RWPE1 (cell line): ENCODE data around the gene INPP4A.

ENCODE experiments used
- CTCF ChIA-PET: fragments of 350-600 bp; sonication (Branson Sonifier 250); formaldehyde crosslinking; extraction: SDS; loops from one replicate; lab custom pipeline; 2021; lab: Yijun Ruan, JAX
- POLR2A ChIA-PET: fragments of 400-600 bp; formaldehyde crosslinking; extraction: SDS; loops from one replicate; lab custom pipeline; 2020; ENCODE audit warnings: antibody characterized with exemption; ENCODE audit not compliant: low non-redundant PET; lab: Yijun Ruan, JAX
- DNase-seq: peaks from one replicate; pipeline ENCODE4 v3.0.0; 2012; ENCODE audit warnings: low spot score
- H3K27ac ChIP-seq: fragments of 450-650 bp; 2 replicates; pipeline ENCODE4 v1.5.1; 2017
- TF ChIP-seq, protein P1 (sequence below): fragments of 450-650 bp; conservative IDR thresholded peaks from 2 replicates; pipeline ENCODE4 v1.5.1; 2017; ENCODE audit warnings: low read depth, mild to moderate bottlenecking

Gene INPP4A

DNA sequence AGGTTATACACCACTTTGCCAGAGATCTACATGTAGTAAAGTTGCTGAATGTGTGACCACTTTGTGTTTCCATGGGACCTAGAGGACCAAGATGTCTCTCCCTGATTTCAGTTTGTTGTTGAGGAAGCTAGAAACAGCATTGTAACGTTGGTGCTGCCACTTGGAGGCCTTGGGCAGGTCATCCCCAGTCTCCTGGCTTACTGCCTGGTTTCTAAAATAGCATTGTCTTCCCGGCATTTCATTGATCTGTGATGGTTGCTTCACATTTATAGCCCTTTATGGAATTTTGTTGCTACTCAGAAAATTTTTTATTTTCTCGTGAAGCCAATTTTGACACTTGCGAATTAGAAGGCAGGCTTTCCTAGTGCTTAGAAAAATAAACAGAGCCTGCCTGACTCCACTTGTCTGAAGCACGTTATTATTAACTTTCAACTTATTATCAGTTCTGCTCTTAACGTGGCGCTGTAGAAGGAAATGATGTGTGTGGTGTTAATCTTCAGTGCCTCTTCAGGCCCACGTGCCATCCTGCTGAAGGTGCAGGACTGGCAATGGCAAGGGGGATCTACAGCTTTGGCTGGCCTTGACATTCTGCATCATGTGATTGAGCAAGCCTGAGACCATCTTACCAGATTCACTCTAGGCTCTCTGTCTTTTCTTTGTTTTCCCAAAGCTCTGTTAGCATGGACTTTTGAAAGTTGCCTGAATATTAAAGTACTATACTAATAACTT, 59.9 kb downstream of the INPP4A start:
- no peak overlapping the region for H3K27ac ChIP-seq
- POLR2A ChIA-PET = no interaction called here

DNA sequence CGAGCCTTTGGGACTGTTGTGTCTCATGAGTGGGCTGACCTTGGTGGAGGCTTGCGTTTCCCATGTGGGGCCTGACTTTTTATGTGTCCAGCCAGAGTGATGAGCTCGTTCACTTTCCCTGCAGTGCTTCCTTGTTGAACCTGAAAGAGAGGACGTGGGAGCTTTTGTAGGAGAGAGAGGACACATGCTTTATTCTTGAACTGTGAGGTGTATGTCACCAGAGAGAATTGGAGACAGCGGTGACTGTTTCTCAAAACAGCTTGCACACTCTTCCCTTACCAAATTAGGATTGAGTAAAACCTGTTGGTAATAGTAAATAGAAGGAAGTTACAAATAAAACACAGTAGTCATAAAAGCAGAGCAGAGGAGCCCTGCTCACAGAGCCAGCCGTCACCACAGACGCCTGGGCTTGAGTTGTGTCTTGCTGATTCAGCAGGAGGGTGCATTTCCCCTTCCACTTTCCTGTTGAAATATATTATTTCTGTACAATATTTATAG, 60.7 kb downstream of the INPP4A start:
- no peak overlapping the region for H3K27ac ChIP-seq
- TF ChIP-seq, protein P1, sequence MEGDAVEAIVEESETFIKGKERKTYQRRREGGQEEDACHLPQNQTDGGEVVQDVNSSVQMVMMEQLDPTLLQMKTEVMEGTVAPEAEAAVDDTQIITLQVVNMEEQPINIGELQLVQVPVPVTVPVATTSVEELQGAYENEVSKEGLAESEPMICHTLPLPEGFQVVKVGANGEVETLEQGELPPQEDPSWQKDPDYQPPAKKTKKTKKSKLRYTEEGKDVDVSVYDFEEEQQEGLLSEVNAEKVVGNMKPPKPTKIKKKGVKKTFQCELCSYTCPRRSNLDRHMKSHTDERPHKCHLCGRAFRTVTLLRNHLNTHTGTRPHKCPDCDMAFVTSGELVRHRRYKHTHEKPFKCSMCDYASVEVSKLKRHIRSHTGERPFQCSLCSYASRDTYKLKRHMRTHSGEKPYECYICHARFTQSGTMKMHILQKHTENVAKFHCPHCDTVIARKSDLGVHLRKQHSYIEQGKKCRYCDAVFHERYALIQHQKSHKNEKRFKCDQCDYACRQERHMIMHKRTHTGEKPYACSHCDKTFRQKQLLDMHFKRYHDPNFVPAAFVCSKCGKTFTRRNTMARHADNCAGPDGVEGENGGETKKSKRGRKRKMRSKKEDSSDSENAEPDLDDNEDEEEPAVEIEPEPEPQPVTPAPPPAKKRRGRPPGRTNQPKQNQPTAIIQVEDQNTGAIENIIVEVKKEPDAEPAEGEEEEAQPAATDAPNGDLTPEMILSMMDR = no peak
- CTCF ChIA-PET = interaction anchor here (1.4 kb wide), 1 partner anchor 17 kb away, joined by 6 read pairs; no protein-coding TSS in a partner anchor
- POLR2A ChIA-PET = no interaction called here
- DNase-seq = no peak

More for the DNA sequence above, 59.9 kb downstream of the INPP4A start:
- TF ChIP-seq, protein P1 = no peak
- CTCF ChIA-PET = interaction anchor here (1.4 kb wide), 1 partner anchor 17 kb away, joined by 6 read pairs; no protein-coding TSS in a partner anchor
- no peak for DNase-seq

DNA sequence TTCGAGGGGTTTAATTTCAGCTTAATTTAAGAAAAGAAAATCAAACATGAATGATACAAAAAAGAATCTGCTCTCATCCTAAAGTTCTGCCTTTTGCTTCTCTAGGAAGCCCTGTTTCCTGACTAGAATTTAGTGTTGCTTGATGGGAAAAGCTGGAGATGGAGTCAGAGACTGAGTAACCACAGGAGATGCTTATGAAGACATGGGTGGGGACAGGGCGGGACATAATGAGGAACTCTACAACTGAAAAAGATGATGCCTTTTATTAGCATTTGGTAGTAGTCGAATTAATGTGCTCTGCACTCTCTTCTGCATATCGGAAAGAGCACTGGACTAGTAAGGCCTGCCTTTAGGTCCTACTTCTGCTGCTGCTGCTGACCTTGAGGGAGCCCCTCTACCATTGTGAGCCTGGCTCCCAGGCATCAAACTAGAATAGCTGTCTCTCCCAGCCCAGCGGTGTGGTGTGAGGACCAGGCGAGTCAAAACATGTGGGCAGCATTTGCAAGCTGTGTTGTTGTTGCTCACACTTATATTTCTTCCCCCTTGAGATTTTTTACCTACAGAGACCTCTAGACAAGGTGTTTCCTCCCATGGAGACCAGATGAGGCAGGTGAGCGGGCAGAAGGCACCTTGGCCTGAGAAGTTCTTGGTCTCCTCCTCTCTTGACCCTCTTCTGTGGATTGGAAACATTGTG, 61.5 kb downstream of the INPP4A start:
- no peak overlapping the region for H3K27ac ChIP-seq
- CTCF ChIA-PET = interaction anchor here (1.4 kb wide), 1 partner anchor 18 kb away, joined by 6 read pairs; no protein-coding TSS in a partner anchor
- POLR2A ChIA-PET = no interaction called here
- no peak for DNase-seq
- TF ChIP-seq, protein P1 = no peak

DNA sequence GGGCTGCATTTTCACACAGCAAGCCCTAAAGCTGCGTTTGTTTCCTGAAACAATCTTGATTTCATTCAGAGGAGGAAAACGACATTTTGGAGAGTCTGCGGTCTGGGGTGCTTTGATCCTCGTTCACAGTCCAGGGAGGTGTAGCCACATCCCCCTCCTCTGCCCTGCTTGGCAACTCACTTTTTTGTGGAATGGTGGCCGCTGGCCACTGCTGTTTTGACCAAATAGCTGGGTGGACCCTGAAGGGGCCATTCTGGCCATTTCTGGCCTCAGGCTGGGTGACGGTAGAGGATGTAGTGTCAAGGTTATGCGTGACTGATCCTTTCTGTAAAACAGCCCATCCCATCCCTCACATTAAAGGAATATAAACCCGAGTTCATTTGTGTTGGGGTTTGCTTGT, 62.2 kb downstream of the INPP4A start:
- ChIA-PET CTCF (interaction anchor here (0.7 to 1.1 kb wide), 2 partner anchors 19 to 54 kb away, joined by 3 read pairs; no protein-coding TSS in a partner anchor), POLR2A (no interaction called here)
- no peak overlapping the region for H3K27ac ChIP-seq
- DNase-seq = no peak
- TF ChIP-seq, protein P1 = no peak

DNA sequence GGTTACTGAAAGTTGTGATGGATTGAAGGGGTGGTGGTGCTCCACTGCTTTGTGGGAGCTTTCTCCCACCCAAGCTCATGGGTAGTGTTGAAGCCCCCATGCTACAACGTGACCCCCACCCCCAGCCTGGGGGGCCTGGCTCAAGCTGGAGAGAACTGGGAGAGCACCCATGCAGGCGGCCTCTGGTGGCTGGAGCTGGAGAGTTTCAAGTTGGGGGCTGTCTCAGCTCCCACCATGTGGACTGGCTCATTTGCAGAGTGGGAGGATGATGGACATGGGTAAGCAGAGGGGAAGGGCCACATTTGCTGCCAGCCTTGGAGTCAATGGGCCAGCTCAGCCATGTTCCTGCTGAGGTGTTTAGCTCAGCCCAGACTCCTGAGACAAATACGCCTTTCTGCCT, 62.8 kb downstream of the INPP4A start:
- ChIA-PET POLR2A (no interaction called here), CTCF (interaction anchor here (0.6 to 1.1 kb wide), 3 partner anchors 19 to 109 kb away, joined by 3 read pairs; no protein-coding TSS in a partner anchor)
- TF ChIP-seq, protein P1 = no peak
- no peak for DNase-seq
- H3K27ac ChIP-seq = no peak overlapping the region

DNA sequence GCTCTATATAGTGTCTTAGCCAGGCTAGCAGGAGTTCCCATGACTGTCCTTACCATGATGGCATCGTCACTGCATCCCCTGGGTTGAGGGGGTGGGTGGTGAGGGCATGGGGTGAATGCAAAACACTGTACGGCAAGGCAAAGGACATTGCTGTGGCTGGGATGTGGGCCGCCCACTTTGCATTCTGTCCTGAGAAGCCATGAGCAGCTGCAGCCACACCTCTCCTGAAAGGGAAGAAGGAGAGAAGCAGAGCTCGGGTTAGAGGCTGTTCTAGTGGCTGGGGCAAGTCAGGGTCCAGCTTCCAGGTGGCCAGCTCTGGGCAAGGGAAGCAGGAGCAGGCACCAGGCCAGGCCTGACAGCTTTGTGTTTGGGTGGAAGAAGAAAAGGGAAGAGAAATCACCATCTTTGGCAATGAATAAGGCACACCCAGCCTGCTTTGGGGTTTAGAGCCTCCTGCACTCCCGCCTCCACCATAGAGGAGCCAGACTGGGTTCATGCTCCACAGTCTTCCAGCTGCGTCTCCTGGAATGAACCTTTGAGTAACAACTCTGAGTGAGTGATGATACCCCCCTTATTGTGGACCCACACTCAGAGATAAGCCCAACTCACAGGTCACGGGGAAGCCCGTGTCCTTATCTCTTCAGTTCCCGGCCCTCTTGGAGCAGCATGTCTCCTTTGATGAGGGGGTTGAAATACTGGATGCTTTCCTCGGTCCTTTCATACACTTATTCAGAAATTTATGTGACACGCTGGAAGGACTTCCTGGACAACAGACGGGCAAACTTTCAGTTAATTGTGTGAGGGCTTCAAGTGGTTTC, 63.4 kb downstream of the INPP4A start:
- no peak for DNase-seq
- CTCF ChIA-PET = interaction anchor here (0.6 to 1.1 kb wide), 2 partner anchors 55 to 108 kb away, joined by 3 read pairs; no protein-coding TSS in a partner anchor
- TF ChIP-seq, protein P1 = no peak
- no peak overlapping the region for H3K27ac ChIP-seq
- POLR2A ChIA-PET = no interaction called here
